WTC11 (cell line): Measurements from ENCODE around the gene LRRFIP1. TPM values are rescaled to one million over a fixed set of nuclear protein-coding genes. Genes with fewer than 3 reads are reported as not detected.
A peak's percentile ranks its signal among the peaks of the same experiment; 100 is the strongest.

Source experiments
- ATAC-seq: fragments of 200-7000 bp; cut with Tn5 transposase; 2 replicates; pipeline ENCODE4 v1.10.0; 2021; ENCODE audit warnings: mild to moderate bottlenecking, moderate library complexity
- CTCF ChIA-PET: fragments of 300-600 bp; sonication (Branson Sonifier 250); formaldehyde crosslinking; loops from one replicate; lab custom pipeline; 2021; ENCODE audit warnings: antibody characterized with exemption; lab: Charles Lee
- POLR2A ChIA-PET: fragments of 350-600 bp; sonication (Branson Sonifier 250); formaldehyde crosslinking; loops from one replicate; lab custom pipeline; 2021; ENCODE audit warnings: antibody characterized with exemption; lab: Charles Lee
- DNase-seq: peaks from one replicate; pipeline ENCODE4 v3.0.0; 2021; ENCODE audit warnings: low spot score
- H3K27ac Mint-ChIP-seq: 2 replicates; pipeline ENCODE4 v1.8.0; 2021; ENCODE audit warnings: mixed read lengths
- H3K27me3 Mint-ChIP-seq: 2 replicates; pipeline ENCODE4 v1.8.0; 2021; ENCODE audit warnings: low read depth, mild to moderate bottlenecking, moderate library complexity, mixed read lengths
- H3K36me3 Mint-ChIP-seq: 2 replicates; pipeline ENCODE4 v1.8.0; 2021; ENCODE audit warnings: mixed read lengths
- H3K4me1 Mint-ChIP-seq: 2 replicates; pipeline ENCODE4 v1.8.0; 2022; ENCODE audit warnings: mixed read lengths
- H3K4me3 Mint-ChIP-seq: 2 replicates; pipeline ENCODE4 v1.8.0; 2021; ENCODE audit warnings: mild to moderate bottlenecking, moderate library complexity, mixed read lengths
- H3K9me3 Mint-ChIP-seq: 2 replicates; pipeline ENCODE4 v1.8.0; 2021; ENCODE audit warnings: mixed read lengths
- MXD4 ChIP-seq: fragments of 250-450 bp; sonication (Bioruptor Pico); IDR thresholded peaks from 2 replicates; pipeline ENCODE4 v1.8.0; 2021; ENCODE audit warnings: mild to moderate bottlenecking, moderate library complexity, borderline replicate concordance
- NR2C2 ChIP-seq: sonication (generic); formaldehyde crosslinking; IDR thresholded peaks from 2 replicates; pipeline ENCODE4 v1.8.0; 2022; ENCODE audit warnings: mild to moderate bottlenecking, missing genetic modification reagents
- RORB ChIP-seq: fragments of 250-450 bp; sonication (Bioruptor Pico); IDR thresholded peaks from 2 replicates; pipeline ENCODE4 v1.9.0; 2021; ENCODE audit warnings: mild to moderate bottlenecking
- SMAD3 ChIP-seq: sonication (generic); formaldehyde crosslinking; IDR thresholded peaks from 2 replicates; pipeline ENCODE4 v1.8.0; 2022; ENCODE audit warnings: missing genetic modification reagents, mild to moderate bottlenecking, borderline replicate concordance
- TEAD4 ChIP-seq: sonication (generic); formaldehyde crosslinking; IDR thresholded peaks from 2 replicates; pipeline ENCODE4 v1.8.0; 2022; ENCODE audit warnings: mild to moderate bottlenecking, missing genetic modification reagents
- total RNA-seq: library from RNA; stranded (reverse); gene quantifications from 3 replicates; pipeline ENCODE4 v1.2.3, GENCODE V29; 2021
- TF ChIP-seq, protein P1 (sequence below): sonication (generic); formaldehyde crosslinking; IDR thresholded peaks from 2 replicates; pipeline ENCODE4 v1.8.1; 2023; ENCODE audit warnings: mild to moderate bottlenecking, missing genetic modification reagents, borderline replicate concordance
- TF ChIP-seq, protein P2 (sequence below): sonication (generic); formaldehyde crosslinking; IDR thresholded peaks from 2 replicates; pipeline ENCODE4 v1.8.1; 2023; ENCODE audit warnings: mild to moderate bottlenecking, moderate library complexity, missing genetic modification reagents
- TF ChIP-seq, protein P3 (sequence below): sonication (generic); formaldehyde crosslinking; IDR thresholded peaks from 2 replicates; pipeline ENCODE4 v1.8.1; 2022; ENCODE audit warnings: low read depth, mild to moderate bottlenecking, moderate library complexity, missing genetic modification reagents, borderline replicate concordance
- TF ChIP-seq, protein P4 (sequence below): fragments of 250-450 bp; sonication (Bioruptor Pico); IDR thresholded peaks from 2 replicates; pipeline ENCODE4 v1.9.0; 2021; ENCODE audit warnings: mild to moderate bottlenecking, borderline replicate concordance
- TF ChIP-seq, protein P5 (sequence below): fragments of 250-450 bp; sonication (Bioruptor Pico); conservative IDR thresholded peaks from 2 replicates; pipeline ENCODE4 v1.9.0; 2021; ENCODE audit warnings: mild to moderate bottlenecking
- TF ChIP-seq, protein P6 (sequence below): fragments of 250-450 bp; sonication (Bioruptor Pico); IDR thresholded peaks from 2 replicates; pipeline ENCODE4 v2.1.2; 2022; ENCODE audit warnings: mild to moderate bottlenecking, moderate library complexity
- TF ChIP-seq, protein P7 (sequence below): fragments of 250-450 bp; sonication (Bioruptor Pico); IDR thresholded peaks from 2 replicates; pipeline ENCODE4 v1.9.0; 2021; ENCODE audit warnings: mild to moderate bottlenecking
- TF ChIP-seq, protein P8 (sequence below): sonication (generic); formaldehyde crosslinking; IDR thresholded peaks from 2 replicates; pipeline ENCODE4 v1.8.1; 2022; ENCODE audit warnings: mild to moderate bottlenecking, moderate library complexity, missing genetic modification reagents

Gene LRRFIP1
- total RNA-seq, 1 experiment from 2014 or later = 88.4 TPM

DNA sequence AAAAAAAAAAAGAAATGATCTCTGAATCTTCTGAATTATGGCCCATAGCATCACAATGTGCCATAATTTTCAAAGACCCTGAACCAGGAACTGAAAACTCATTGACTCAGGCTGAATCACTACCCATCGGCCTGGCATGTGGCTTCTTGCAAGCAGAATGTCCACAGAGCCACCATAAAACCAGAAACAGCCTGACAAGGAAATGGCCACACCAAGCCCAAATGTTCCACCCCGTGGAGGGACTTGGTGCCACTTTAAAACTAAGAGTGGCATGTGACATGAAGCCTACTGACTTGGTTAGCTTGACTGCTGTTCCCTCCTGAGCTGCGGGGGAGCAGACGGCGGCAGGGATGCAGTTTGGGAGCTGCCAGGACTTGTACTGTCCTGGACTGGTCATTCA lies 100.0 kb downstream of the LRRFIP1 start (continued):
- TF ChIP-seq, protein P1, sequence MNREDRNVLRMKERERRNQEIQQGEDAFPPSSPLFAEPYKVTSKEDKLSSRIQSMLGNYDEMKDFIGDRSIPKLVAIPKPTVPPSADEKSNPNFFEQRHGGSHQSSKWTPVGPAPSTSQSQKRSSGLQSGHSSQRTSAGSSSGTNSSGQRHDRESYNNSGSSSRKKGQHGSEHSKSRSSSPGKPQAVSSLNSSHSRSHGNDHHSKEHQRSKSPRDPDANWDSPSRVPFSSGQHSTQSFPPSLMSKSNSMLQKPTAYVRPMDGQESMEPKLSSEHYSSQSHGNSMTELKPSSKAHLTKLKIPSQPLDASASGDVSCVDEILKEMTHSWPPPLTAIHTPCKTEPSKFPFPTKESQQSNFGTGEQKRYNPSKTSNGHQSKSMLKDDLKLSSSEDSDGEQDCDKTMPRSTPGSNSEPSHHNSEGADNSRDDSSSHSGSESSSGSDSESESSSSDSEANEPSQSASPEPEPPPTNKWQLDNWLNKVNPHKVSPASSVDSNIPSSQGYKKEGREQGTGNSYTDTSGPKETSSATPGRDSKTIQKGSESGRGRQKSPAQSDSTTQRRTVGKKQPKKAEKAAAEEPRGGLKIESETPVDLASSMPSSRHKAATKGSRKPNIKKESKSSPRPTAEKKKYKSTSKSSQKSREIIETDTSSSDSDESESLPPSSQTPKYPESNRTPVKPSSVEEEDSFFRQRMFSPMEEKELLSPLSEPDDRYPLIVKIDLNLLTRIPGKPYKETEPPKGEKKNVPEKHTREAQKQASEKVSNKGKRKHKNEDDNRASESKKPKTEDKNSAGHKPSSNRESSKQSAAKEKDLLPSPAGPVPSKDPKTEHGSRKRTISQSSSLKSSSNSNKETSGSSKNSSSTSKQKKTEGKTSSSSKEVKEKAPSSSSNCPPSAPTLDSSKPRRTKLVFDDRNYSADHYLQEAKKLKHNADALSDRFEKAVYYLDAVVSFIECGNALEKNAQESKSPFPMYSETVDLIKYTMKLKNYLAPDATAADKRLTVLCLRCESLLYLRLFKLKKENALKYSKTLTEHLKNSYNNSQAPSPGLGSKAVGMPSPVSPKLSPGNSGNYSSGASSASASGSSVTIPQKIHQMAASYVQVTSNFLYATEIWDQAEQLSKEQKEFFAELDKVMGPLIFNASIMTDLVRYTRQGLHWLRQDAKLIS (CRISPR knock-in tag) = no peak

DNA sequence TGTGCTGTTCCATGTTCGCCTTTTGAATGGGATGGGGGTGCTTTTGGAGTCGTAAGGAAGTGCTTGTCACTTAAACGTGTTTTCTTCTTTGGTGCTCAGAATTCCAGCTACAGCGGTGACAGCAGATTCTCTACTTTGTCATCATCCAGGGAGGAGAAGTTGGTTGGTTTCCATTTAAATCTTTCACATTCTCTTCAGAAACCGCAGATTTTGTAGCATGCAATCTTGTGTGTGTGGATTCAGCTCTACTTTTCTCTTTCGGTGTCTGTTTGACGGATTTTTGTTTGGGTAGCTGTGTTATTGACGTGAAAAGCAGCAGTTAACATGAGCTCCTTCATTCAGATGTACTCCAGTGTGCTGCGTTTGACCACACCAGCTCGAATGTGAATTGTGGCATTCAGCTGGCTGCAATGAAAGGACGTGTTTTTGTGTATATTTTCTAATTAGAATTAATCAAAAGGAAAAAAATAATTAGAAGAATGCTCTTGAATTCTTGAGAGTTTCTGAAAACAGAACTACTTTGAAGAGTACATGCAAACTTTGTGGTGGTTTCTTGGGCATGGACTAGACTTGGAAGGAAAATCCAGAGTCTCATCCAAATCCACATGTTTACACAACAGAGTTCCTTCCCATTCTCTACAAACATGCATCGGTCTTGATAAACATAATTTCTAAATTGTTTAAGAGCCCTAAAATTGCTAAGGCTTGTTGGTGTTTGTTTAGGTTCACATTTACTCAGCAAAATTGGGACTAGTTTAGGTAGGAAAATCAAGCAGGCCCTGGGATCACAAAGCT lies 102.5 kb downstream of the LRRFIP1 start:
- Mint-ChIP-seq H3K4me3 (no peak overlapping the region), H3K27me3 (no peaks in the 10 kb centered on the region), H3K36me3 (peaks cover under 1% of the 10 kb centered on the region; the same call in 1 of the 2 replicates), H3K4me1 (peaks cover 87% of the 10 kb centered on the region), H3K27ac (peak overlapping the region; percentile 78), H3K9me3 (no peaks in the 10 kb centered on the region)
- ChIA-PET CTCF (interaction anchor here (0.9 to 3.3 kb wide), 8 partner anchors 15 to 217 kb away, joined by 3 to 13 read pairs (median 4); no protein-coding TSS in a partner anchor), POLR2A (no interaction called here)
- ATAC-seq (no peak), DNase-seq (no peak)
- TF ChIP-seq, protein P2, sequence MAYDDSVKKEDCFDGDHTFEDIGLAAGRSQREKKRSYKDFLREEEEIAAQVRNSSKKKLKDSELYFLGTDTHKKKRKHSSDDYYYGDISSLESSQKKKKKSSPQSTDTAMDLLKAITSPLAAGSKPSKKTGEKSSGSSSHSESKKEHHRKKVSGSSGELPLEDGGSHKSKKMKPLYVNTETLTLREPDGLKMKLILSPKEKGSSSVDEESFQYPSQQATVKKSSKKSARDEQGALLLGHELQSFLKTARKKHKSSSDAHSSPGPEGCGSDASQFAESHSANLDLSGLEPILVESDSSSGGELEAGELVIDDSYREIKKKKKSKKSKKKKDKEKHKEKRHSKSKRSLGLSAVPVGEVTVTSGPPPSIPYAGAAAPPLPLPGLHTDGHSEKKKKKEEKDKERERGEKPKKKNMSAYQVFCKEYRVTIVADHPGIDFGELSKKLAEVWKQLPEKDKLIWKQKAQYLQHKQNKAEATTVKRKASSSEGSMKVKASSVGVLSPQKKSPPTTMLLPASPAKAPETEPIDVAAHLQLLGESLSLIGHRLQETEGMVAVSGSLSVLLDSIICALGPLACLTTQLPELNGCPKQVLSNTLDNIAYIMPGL = no peak
- TF ChIP-seq, protein P3, sequence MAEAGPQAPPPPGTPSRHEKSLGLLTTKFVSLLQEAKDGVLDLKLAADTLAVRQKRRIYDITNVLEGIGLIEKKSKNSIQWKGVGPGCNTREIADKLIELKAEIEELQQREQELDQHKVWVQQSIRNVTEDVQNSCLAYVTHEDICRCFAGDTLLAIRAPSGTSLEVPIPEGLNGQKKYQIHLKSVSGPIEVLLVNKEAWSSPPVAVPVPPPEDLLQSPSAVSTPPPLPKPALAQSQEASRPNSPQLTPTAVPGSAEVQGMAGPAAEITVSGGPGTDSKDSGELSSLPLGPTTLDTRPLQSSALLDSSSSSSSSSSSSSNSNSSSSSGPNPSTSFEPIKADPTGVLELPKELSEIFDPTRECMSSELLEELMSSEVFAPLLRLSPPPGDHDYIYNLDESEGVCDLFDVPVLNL = no peak
- TF ChIP-seq, protein P4, sequence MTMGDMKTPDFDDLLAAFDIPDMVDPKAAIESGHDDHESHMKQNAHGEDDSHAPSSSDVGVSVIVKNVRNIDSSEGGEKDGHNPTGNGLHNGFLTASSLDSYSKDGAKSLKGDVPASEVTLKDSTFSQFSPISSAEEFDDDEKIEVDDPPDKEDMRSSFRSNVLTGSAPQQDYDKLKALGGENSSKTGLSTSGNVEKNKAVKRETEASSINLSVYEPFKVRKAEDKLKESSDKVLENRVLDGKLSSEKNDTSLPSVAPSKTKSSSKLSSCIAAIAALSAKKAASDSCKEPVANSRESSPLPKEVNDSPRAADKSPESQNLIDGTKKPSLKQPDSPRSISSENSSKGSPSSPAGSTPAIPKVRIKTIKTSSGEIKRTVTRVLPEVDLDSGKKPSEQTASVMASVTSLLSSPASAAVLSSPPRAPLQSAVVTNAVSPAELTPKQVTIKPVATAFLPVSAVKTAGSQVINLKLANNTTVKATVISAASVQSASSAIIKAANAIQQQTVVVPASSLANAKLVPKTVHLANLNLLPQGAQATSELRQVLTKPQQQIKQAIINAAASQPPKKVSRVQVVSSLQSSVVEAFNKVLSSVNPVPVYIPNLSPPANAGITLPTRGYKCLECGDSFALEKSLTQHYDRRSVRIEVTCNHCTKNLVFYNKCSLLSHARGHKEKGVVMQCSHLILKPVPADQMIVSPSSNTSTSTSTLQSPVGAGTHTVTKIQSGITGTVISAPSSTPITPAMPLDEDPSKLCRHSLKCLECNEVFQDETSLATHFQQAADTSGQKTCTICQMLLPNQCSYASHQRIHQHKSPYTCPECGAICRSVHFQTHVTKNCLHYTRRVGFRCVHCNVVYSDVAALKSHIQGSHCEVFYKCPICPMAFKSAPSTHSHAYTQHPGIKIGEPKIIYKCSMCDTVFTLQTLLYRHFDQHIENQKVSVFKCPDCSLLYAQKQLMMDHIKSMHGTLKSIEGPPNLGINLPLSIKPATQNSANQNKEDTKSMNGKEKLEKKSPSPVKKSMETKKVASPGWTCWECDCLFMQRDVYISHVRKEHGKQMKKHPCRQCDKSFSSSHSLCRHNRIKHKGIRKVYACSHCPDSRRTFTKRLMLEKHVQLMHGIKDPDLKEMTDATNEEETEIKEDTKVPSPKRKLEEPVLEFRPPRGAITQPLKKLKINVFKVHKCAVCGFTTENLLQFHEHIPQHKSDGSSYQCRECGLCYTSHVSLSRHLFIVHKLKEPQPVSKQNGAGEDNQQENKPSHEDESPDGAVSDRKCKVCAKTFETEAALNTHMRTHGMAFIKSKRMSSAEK = no peak
- no peak for TF ChIP-seq RORB (CRISPR knock-in tag)
- TF ChIP-seq MXD4 (CRISPR knock-in tag) = no peak
- TF ChIP-seq, protein P5, sequence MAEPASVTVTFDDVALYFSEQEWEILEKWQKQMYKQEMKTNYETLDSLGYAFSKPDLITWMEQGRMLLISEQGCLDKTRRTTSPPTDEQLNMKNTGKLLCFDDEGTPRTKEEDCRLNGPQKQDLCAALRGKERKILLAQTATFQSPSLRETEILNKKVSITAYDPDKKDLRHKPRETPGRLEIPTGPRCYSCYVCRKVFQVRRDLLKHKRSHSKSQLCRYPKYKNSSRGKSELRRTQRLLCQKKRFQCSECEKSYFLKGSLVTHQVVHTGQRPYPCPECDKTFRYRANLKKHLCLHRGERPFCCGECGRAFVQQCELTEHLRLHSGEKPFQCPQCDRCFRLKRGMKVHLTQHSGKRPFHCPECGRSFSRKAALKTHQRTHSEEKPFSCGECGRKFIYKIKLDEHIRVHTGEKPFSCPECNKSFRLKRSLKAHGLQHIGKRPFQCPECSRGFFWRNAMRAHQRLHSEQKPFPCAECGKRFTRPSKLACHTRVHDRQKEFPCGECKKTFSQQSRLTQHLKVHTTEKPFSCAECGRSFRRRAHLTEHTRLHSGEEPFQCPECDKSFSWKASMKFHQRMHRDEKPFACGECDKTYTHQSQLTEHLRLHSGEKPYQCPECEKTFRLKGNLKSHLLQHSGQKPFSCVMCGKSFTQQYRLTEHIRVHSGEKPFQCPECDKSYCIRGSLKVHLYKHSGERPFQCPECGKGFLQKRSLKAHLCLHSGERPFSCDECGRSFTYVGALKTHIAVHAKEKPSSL (CRISPR knock-in tag) = no peak
- no peak for TF ChIP-seq TEAD4 (CRISPR knock-in tag)
- no peak for TF ChIP-seq NR2C2 (CRISPR knock-in tag)
- TF ChIP-seq, protein P6, sequence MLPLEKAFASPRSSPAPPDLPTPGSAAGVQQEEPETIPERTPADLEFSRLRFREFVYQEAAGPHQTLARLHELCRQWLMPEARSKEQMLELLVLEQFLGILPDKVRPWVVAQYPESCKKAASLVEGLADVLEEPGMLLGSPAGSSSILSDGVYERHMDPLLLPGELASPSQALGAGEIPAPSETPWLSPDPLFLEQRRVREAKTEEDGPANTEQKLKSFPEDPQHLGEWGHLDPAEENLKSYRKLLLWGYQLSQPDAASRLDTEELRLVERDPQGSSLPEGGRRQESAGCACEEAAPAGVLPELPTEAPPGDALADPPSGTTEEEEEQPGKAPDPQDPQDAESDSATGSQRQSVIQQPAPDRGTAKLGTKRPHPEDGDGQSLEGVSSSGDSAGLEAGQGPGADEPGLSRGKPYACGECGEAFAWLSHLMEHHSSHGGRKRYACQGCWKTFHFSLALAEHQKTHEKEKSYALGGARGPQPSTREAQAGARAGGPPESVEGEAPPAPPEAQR (CRISPR knock-in tag) = no peak
- TF ChIP-seq, protein P7, sequence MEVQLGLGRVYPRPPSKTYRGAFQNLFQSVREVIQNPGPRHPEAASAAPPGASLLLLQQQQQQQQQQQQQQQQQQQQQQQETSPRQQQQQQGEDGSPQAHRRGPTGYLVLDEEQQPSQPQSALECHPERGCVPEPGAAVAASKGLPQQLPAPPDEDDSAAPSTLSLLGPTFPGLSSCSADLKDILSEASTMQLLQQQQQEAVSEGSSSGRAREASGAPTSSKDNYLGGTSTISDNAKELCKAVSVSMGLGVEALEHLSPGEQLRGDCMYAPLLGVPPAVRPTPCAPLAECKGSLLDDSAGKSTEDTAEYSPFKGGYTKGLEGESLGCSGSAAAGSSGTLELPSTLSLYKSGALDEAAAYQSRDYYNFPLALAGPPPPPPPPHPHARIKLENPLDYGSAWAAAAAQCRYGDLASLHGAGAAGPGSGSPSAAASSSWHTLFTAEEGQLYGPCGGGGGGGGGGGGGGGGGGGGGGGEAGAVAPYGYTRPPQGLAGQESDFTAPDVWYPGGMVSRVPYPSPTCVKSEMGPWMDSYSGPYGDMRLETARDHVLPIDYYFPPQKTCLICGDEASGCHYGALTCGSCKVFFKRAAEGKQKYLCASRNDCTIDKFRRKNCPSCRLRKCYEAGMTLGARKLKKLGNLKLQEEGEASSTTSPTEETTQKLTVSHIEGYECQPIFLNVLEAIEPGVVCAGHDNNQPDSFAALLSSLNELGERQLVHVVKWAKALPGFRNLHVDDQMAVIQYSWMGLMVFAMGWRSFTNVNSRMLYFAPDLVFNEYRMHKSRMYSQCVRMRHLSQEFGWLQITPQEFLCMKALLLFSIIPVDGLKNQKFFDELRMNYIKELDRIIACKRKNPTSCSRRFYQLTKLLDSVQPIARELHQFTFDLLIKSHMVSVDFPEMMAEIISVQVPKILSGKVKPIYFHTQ (CRISPR knock-in tag) = no peak
- TF ChIP-seq, protein P8, sequence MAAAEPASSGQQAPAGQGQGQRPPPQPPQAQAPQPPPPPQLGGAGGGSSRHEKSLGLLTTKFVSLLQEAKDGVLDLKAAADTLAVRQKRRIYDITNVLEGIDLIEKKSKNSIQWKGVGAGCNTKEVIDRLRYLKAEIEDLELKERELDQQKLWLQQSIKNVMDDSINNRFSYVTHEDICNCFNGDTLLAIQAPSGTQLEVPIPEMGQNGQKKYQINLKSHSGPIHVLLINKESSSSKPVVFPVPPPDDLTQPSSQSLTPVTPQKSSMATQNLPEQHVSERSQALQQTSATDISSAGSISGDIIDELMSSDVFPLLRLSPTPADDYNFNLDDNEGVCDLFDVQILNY (CRISPR knock-in tag) = no peak
- no peak for TF ChIP-seq SMAD3 (CRISPR knock-in tag)
